ENCODE data around the gene DHODH.
"Not testable (repeated sequence)": the region's sequence is repeated elsewhere in the genome, so short reads cannot be mapped to it uniquely, and the experiment has no call there.

Gene DHODH

DNA sequence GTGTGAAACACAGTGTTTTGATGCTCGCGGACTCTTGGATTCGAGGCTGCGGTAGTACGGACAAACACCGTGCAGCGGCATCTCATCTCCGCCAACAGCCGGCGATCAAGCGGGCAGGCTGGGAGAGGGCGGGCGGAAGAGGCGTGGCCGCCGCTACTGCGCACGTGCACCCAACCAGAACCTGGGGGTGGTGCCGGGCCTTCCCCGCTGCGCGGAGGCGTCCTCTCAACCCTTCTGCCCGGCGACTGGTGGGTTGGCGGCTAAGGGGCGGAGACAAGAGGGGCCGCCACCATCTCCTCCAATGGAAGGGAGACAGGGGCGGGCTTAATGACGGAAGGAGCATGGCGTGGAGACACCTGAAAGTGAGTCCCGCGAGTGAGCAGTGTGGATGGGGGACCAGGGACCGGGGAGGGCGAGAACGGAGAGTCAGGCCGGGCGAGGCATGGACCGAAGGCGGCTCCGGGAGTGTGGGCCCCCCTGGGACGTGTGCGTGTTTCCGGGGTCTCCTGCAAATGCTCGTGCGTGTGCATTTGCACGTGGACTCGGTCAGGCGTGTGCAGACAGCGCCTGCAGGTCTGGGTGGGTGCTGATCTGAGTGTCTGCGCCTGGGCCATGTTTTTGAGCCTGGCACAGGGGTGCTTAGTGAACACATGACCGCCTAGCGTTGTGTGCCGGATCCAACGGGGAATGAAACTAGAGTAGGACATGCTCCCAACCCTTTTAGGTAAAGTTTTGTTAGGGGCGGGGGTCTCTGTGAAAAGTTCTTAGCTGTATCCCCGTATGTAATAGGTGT lies at the start of gene DHODH:
Gene DHODH, plus strand, starts transcription at position 321 of the 793 bp plus-strand sequence. Its CDS starts 21 bp downstream, at position 342.
- DNase-seq = peak; percentile 95

DNA sequence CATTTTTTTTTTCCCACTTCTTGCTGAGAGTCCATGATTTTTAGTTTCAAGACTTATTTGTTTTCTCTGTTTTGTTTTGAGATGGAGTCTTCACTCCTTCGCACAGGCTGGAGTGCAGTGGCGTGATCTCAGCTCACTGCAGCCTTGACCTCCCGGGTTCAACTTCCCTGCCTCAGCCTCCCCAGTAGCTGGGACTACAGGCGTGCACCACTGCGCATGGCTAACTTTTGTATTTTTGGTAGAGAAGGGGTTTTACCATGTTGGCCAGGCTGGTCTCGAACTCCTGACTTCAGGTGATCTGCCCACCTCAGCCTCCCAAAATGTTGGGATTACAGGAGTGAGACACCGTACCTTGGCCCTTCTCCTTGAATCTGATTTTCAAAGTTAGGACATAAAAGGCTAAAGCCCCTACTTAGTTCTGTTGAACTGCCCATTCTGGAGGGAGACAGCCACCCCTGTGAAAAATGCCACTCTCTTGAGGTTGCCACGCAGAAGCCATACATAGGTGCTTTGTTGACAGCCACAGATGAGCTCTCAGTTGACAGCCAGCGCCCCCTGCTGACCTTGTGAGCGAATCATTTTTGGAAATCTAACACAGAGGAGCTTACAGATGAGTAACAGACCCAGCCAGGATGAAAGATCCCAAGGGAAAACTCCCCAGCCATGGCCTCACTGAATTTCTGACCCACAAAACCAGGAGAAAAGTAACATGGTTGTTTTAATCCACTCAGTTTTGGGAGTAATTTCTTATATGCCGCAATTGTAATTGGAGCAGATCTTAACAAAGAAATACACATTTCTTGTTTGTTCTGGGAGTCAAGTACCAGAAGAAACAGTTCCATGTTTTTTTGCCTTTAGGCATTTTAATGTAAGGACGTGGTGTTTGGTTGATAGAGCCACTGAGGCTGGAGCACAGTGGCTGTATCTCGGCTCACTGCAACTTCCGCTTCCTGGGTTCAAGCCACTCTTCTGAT lies 47.2 kb upstream of the DHODH start:
- peak; percentile 66 for DNase-seq

DNA sequence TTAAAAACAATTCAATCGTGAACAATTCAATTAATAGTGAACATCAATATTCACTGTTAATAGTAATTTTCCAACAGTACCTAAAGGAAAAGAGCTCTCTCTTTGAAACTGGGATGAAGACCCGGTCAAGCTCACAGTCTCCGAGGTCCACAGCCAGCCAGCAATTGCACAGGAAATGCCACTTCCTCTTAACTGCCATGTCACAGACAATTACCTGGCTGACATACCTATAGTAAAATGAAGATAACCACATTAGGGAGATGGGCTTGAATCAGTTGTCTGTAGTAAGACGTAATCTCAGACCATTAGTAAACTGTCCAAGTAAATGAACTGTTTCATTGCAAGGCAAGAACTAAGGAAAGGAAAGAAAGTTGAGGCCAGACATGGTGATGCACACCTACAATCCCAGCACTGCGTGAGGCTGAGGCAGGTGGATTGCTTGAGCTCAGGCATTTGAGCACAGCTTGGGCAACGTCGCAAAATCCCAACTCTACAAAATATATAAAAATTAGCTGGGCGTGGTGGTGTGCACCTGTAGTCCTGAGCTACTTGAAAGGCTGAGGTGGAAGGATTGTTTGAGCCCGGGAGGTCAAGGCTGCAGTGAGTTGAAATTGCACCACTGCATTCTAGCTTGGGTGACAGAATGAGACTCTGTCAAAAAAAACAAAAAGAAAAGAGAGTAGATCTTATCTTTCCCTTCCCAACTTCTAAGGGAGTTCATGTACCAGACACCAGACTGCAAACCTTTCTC lies 45.2 kb upstream of the DHODH start:
- no peak for DNase-seq

DNA sequence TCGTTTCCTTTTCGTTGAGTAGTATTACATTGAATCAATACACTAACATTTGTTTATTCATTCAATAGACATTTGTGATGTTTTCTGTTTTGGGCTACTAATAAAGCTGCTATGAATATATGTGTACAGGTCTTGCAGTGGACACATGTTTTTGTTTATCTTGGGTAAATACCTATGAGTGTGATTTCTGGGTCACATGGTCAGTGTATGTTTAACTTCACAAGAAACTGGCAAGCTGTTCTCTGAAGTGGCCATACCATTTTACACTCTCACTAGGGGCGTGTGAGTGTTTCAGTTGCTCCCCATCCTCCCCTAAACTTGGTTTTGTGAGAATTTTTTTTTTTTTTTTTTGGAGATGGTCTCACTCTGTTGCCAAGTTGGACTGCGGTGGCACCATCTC lies 43.3 kb upstream of the DHODH start:
- no peak for DNase-seq

DNA sequence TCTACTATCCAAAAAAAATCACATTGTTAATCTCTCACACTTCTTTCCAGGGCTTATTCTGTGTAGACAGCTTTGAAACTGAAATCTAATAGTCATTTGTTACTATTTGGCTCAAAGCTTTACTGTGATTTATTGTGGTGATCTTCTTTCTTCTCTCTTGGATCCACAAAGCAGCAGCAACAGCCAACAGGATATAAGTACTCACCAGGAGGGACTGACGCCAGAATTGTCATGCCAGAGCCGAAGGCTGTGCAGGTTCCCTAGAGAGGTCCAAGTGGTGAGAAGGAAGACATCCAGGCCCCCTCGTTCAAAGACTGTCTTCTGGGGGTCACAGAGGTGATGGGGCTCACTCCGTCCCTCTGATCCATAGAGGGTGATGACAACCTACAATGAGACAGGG lies 41.6 kb upstream of the DHODH start:
- no peak for DNase-seq

DNA sequence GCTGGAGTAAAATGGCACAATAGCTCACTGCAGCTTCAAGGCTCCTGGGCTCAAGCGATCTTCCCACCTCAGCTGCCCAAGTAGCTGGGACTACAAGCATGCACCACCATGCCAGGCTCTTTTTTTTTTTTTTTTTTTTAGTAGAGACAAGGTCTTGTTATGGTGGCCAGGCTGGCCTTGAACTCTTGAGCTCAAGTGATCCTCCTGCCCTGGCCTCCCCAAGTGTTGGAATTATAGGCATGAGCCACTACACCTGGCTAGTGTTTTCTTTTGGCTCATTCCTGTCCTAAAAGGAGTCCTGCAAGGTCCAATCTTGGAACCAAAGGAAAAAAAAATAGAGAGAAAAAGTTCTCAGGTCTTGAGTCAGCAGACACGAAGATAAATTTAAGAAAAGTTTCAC lies 39.2 kb upstream of the DHODH start:
- no peak for DNase-seq

DNA sequence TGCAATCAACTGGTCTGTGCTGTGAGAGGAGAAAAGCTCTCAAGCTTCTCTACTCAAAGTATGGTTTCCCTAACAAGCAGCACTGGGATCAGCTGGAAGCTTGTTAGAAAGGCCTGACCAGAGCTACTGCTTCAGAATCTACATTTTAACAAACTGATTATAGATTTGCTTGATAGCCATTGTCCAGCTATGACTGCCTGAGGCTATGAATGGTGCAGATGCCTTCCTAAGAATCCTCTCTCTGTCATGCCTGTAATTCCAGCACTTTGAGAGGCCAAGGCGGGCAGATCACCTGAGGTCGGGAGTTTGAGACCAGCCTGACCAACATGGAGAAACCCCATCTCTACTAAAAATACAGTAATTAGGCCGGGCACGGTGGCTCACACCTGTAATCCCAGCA lies 37.0 kb upstream of the DHODH start:
- DNase-seq = no peak

DNA sequence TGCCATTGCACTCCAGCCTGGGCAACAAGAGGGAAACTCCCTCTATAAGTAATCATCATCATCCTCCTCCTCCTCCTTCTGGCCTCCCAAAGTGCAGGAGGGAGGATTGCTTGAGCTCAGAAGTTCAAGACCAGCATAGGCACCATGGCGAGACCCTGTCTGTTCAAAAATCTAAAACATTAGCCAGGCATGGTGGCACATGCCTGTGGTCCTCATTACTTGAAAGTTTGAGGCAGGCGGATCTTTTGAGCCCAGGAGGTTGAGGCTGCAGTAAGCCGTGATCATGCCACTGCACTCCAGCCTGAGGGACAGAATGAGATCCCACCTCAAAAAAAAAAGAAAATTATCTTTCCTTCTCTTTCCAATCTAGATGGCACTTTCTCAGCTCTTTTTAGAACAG lies 36.2 kb upstream of the DHODH start:
- DNase-seq = no peak

DNA sequence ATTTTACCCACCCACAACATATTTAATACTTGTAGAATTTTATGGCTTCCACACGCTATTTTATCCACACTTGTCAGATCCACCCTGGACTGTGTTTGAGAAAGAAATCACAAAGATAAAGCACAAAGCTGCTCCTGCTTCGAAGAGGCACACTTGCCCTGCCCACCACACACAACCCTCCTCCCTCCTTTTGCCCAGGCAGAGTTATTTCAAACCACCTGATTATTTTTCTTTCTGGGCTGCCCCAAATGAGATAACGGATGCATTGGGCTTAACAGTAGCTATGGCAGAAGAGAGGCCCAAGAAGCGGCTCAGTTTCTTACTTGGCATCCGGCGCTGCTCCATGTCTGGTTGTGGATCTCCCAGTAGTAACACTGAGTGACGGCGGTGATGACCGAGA lies 35.5 kb upstream of the DHODH start:
- no peak for DNase-seq

DNA sequence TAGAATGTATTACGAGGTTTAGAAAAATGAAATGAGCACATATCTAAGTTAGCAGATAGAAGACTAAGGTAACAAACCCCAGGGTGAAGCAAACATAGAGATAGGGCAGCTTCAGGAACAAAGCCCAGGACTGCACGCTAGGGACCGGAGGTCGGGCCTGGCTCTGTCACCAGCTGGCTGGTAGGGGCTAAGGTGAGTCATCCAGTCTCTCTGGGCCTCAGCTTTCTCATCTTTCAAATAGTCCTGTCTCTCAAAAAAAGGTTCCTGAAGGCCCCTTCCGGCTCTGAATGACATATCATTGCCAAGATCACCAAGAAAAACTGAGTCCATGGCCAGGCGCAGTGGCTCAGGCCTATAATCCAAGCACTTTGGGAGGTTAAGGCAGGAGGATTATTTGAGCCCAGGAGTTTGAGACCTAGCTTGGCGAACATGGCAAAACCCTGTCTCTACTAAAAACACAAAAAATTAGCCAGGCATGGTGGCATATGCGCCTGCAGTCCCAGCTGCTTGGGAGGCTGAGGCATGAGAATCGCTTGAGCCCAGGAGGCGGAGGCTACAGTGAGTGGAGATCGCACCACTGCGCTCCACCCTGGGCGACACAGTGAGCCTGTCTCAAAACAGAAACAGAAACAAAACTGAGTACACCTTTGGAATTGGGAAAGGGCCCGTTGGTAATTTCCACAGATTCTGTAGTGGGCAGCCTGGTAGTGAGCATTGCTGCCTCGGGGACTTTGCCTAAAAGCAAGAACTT lies 34.3 kb upstream of the DHODH start:
- DNase-seq = no peak

DNA sequence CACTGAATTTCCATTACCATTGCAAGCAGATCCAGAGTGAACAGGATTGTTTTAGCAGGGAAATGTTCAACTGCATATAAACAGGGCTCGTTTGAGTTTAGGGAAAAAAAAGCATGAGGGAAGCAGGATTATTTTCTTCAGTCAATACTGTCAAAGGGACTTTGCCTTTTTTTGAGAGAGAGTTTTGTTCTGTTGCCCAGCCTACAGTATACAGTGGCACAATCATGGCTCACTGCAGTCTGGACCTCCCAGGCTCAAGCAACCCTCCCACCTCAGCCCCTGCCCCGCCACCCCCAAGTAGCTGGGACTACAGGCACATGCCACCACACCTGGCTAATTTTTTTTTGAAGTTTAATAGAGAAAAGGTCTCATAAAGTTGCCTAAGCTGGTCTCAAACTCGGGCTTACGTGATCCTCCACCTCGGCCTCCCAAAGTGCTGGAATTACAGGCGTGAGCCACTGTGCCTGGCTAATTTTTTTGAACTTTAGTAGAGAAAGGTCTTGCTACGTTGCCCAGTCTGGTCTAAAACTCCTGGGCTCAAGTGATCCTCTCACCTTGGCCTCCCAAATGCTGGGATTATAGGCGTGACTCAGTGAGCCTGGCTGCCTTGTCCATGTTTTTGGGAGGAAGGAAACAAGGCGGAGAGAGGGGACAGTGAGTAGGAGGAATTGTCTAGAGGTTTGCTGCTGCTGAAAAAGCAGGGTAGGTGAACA lies 23.1 kb upstream of the DHODH start:
- no peak for DNase-seq

DNA sequence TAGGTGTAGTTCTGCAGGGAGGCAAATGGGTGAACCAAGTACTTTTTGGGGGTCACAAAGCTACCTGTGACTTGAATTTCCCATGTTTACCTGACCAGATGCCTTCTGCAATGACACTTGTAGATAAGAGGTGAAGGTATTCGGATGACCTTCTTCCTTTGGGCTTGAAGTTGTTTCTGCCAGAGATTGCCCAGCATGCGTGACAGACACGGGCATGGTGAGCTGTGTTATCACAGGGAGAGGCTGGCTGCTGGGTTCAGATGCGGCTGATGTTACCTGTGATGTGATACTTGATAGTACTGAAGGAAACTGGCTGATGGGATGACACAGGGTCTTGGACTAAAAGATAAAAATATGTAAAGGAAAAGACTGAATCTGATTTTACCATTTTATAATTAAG lies 22.4 kb upstream of the DHODH start:
- no peak for DNase-seq

DNA sequence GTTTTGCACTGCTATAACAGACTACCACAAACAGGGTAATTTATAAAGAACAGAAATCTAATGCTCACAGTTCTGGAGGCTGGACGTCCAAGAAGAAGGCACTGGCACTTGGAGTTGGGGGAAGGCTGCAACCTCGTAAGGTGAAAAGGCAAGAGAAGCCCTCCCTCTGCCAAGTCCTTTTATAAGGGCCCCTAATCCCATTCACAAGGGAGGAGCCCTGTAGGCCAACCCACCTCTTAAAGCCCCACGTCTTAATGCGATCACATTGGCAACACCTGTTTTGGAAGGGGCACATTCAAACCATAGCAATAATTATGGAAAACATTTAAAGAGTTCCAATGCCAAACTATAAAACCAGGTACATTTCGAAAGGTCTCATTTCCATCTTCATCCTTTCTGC lies 13.5 kb upstream of the DHODH start:
- DNase-seq = no peak

DNA sequence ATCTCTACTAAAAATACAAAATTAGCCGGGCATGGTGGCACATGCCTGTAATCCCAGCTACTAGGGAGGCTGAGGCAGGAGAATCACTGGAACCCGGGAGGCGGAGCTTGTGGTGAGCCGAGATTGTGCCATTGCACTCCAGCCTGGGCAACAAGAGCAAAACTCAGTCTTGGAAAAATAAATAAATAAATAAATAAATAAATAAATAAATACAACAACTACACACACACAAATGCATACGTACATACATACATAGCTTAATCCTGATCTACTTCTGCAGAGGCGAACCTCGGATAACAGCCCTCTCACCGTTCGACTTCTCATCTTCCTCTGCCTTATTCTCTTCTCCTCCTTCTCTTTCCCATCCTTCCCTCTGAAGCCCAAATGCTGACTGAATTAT lies 11.0 kb upstream of the DHODH start:
- not testable (repeated sequence) for DNase-seq

DNA sequence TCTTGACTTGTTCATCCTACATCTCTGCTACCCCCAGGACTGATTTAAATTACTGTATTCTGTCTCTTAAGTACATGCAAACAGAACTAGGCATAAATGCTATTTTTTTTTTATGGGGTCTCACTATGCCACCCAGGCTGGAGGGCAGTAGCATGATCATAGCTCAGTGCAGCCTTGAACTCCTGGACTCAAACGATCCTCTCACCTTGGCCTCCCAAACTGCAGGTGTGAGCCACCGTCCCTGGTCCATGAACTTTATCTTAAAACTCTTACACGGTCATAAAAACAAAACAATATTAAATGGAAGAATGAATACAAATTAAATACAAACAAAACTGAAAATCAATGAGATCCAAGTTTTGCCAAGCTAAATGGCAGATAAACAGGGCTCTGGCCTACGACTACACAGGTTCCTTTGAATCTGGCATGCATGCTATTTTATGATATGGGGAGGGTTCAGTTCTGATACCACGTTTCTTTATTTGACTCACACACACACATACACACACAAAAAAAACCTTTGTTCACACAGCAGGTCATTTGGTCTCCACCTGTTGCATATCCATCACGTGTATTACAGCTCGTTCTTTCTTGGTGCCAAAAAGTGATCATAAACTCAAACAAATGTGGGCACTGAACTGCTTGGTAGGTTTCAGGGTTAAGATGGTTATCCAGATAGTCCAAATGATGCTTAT lies 7.2 kb upstream of the DHODH start:
- no peak for DNase-seq

DNA sequence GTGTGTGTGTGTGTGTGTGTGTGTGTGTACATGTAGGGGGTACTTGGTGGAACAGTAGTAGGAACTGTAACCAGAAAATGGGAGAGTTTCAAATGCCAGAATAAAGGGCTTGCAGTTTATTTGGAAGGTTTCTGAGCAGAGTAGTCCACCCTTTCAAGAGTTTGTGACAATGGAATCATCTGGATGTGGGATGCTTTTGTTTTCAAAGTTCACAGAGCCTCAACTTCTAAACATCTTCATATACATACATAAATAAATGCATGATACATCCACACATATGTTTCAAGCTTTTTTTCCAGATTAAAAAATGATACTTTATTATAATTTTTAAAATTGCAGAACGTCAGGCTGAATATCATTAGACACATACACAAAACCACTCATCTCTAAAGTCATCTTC lies 5.9 kb upstream of the DHODH start:
- DNase-seq = no peak

DNA sequence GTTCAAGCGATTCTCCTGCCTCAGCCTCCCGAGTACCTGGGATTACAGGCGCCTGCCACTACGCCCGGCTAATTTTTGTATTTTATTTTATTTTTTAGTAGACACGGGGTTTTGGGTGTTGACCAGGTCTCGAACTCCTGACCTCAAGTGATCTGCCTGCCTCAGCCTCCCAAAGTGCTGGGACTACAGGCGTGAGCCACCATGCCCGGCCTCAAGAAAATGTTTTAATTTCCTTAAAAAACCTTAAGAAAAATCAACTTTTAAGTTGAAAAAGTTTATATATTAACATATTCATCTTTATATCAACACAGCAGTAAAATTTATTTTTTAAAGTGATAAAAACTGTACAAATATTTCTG lies 500 bp upstream of the DHODH start:
- DNase-seq = not testable (repeated sequence)

DNA sequence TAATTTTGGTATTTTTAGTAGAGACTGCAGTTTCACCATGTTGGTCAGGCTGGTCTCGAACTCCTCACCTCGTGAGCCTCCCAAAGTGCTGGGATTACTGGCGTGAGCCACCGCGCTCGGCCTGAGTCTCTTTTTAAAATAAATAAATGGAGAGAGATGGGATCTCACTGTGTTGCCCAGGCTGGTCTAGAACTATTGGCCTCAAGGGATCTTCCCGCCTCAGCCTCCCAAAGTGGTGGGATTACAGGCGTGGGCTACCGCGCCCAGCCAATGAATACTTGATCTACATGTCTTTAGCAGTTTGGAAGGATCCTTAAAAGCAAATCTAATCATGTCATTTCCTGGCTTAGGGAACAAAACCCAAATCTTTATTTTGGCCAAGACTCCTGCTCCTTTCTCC lies 1.2 kb downstream of the DHODH start:
- no peak for DNase-seq

DNA sequence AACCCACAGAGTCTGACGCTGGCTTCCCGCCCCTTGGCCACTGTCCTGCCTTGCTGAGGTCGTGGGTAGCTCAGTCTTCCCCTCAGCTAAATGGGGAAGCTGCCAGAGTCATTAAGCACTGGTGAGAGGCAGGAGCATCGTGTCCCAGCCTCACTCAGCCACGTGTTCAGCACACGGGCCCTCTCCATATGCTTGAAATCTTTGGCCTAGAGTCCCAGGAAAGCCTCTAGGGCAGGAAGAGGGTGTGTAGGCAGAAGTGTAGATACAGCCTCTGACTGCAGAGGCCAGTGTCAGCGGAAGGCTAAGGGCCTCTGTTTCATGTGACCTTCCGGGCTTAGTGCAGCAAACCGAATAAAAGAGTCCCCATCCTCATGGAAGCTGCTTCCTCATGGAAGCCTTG lies 4.1 kb downstream of the DHODH start:
- DNase-seq = no peak

DNA sequence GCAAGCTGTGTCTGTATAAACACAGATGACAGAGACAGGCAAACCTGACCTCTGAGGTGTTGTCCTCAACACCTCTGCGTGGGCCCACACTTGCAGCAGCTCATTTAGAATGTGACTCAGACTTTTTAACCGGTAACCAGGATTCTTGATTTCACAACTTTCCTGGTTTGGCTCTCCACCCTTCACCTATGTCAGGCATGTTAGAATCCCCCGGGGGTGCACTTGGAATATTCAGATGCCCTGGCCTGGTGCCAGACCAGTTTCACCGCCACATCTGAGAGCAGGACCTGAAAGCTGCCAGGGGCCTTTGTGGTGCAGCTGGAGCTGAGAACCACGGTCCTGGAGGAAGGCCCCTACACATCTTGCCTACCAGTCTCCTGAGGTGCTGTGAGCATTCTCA lies 4.8 kb downstream of the DHODH start:
- DNase-seq = peak; percentile 87

DNA sequence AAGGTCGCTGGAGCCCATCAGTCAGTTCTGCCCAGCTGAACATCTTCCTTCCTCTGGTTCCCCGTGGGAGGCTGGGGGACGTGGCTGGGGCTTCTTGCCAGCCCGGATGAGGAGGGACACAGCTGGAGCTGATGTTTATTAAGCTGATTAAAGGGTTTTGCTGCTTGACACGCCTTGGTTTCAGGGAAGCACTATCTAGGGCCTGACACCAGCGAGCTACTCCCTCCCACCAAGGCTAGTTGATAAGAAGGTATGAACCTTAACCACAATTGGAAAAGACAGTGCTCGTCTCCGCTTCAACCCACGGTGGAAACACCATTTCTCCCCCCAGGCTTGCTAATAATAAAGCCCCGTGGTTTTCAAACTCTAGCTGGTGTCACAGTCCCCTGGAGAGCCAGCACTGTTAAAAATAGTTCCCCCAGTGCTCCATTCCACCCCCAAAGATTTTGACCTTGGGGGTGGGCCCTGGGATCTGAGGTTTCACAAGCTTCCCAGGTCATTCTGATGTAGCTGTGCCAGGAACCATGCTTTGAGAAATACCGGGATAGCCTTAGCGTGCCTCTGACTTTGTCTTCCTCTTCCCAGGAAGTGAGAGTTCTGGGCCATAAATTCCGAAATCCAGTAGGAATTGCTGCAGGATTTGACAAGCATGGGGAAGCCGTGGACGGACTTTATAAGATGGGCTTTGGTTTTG lies 5.5 kb downstream of the DHODH start:
- DNase-seq = peak; percentile 89
